NCI-H460 (cell line): ENCODE data around the gene YY1. TPM values are rescaled to one million over a fixed set of nuclear protein-coding genes. Genes with fewer than 3 reads are reported as not detected.
"Not testable (repeated sequence)": the region's sequence is repeated elsewhere in the genome, so short reads cannot be mapped to it uniquely, and the experiment has no call there.

Experiments used
- DNase-seq: peaks from one replicate; pipeline ENCODE4 v3.0.0-alpha.2; 2016; ENCODE audit warnings: low read depth; ENCODE audit errors: extremely low read depth
- total RNA-seq: library from RNA; depleted of rRNA; stranded (reverse); fragments of >200 nt; shearing (Covaris generic); gene quantifications from 2 replicates; pipeline ENCODE4 v1.2.3, GENCODE V29; 2014

Gene YY1
- total RNA-seq, 1 experiment from 2014 or later, result 54.4 TPM

- no peak for DNase-seq
These were observed 70.2 kb downstream of the YY1 start for GRCh38 chr14:100309028-100309737.

- not testable (repeated sequence) for DNase-seq
These were observed 73.3 kb downstream of the YY1 start for GRCh38 chr14:100312110-100312876.

GRCh38 chr14:100312877-100313400 lies 74.0 kb downstream of the YY1 start:
- no peak for DNase-seq

GRCh38 chr14:100313464-100314230 lies 74.7 kb downstream of the YY1 start:
- no peak for DNase-seq

GRCh38 chr14:100314724-100315123 lies 75.8 kb downstream of the YY1 start:
- no peak for DNase-seq

- no peak for DNase-seq
These were observed 78.4 kb downstream of the YY1 start for GRCh38 chr14:100317389-100317788.

- DNase-seq, result no peak
These were observed 79.2 kb downstream of the YY1 start for GRCh38 chr14:100317912-100318808.

- DNase-seq, result no peak
These were observed 81.4 kb downstream of the YY1 start for GRCh38 chr14:100320157-100320856.

- no peak for DNase-seq
These were observed 82.7 kb downstream of the YY1 start for GRCh38 chr14:100321473-100322137.

- DNase-seq, result no peak
These were observed 83.4 kb downstream of the YY1 start for GRCh38 chr14:100322138-100322957.

- no peak for DNase-seq
These were observed 84.4 kb downstream of the YY1 start, which contains the start of gene SLC25A47 for GRCh38 chr14:100323121-100323941. SLC25A47 (plus strand) TSS chr14:100323339; CDS start chr14:100323415, 76 bp downstream.

GRCh38 chr14:100323942-100324307 lies 85.0 kb downstream of the YY1 start:
- DNase-seq, result no peak

GRCh38 chr14:100325231-100325632 lies 86.3 kb downstream of the YY1 start:
- no peak for DNase-seq

GRCh38 chr14:100325958-100326357 lies 87.0 kb downstream of the YY1 start:
- no peak for DNase-seq

- DNase-seq, result no peak
These were observed 88.2 kb downstream of the YY1 start for GRCh38 chr14:100327128-100327527.

GRCh38 chr14:100328495-100329163 lies 89.7 kb downstream of the YY1 start:
- DNase-seq, result no peak
